GM21737 (cell line): Measurements from ENCODE around the gene LIX1.
"Not testable (repeated sequence)": the region's sequence is repeated elsewhere in the genome, so short reads cannot be mapped to it uniquely, and the experiment has no call there.

ENCODE experiments used
- ATAC-seq: cut with Tn5 transposase; IDR thresholded peaks from one replicate; pipeline ENCODE4 v1.9.1; 2021; ENCODE audit warnings: mild to moderate bottlenecking, moderate library complexity; ENCODE audit not compliant: unreplicated experiment

The LIX1 gene

DNA sequence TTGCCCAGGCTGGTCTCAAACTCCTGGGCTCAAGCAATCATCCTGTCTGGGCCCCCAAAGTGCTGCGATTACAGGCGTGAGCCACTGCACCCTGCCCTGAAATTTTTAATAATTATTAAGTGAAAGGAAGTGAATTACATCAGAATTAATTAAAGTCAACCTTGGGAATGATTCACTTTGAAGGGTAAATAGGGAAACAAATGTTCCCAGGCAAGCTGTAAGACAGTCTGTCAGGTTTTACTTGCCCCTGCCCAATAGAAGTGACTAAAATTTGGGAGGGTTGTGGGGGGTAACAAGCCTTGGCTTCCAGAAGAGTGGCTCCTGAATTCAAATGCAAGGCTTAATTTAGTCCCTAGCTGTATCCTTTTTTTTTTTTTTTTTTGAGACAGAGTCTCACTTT is 1.3 kb upstream of the LIX1 start:
- ATAC-seq: no peak

GRCh38 chr5:97141539-97141938 is 872 bp downstream of the LIX1 start:
- no peak for ATAC-seq

DNA sequence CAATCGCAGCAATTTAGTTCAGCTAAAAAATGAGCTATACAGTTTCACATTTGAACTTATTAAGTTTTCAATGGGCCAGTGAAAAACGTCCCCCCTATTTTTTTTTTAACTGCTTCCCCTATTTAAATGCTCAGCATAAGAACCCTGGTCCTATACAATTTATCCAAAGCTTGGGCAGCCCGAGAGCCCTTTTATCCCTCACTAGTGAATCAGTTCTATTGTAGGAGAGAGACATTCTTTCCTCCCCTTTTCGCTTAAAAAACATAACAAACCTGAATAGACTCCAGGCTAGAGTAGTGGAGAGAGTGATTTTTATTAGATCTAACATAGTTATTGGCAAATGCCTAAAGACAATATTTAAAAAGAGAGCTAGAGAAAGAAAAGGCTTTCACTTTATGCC is 1.4 kb downstream of the LIX1 start:
- no peak for ATAC-seq

GRCh38 chr5:97140250-97140649 is 2.2 kb downstream of the LIX1 start:
- not testable (repeated sequence) for ATAC-seq

DNA sequence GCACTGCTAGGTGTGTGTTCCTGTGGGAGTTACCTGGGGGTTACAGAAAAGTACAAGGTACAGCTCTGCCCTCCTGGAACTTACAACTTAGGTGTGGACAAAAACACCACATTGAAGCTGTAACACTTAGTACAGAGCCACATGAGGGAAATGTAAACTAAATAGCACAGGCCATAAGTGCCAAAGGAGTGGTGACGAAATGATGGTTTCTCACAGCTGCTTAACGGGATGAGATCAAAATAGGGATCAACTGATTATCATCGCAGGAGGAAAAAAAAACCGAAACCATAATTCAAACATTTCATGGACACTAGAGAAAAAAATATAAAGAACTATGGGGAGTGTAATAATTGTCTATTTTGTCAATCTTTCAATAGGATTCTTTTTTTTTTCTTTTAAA is 5.9 kb downstream of the LIX1 start:
- ATAC-seq: no peak

DNA sequence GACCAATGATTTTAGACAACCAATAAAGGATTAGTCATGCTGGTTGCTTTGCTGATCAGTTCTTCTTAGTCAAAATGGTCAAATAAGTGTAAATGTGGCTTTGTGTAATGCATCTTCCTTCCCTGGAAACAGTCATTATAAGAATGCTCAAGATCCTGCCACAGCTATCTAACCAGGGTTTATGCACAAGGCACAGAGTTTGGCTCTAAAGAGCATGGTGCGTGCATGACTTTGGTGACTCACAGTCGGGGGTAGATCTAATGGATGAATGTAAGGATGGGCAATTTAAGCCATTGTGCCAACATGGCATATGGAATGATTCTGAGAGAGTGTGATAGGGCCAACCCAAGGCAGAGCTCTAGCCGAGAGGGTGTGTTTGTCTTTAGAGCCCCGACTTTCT is 6.5 kb downstream of the LIX1 start:
- no peak for ATAC-seq

DNA sequence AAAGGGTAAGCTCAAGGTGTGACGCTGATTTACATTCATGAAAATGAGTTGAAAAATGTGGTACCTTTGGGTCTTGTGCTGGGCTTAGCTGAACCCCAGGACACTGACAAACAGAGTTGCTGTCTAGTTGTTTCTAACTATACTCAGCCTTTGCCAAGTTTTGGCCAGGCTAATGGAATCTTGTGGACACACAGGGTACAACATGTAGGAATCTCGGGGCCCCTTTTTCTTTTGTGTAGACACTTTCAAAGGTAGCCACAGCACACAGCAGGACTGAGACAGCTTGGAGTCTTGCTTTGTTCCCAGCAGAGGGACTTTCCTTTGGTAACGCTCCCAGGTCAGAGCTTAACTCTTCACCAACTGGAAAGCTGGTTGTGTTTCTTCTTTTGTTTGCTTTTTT is 7.8 kb downstream of the LIX1 start:
- no peak for ATAC-seq

DNA sequence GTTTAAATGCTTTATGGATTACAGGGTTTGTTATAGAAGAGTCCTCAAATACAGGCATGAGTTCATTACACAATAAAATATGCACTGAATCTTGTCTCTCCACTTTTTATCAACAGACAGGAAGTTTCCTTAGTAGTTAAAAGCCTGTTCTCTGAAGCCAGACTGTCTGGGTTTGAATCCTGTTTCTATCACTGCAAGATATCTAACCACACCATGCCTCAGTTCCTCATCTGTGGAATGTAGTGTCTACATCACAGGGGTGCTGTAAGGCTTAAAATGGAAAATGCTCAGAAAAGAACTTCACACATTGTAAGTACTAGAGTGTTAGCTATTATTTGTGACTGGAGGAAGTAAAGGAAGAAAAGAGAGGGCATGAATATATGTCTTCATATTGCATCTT is 9.3 kb downstream of the LIX1 start:
- ATAC-seq: no peak

- no peak for ATAC-seq
Observed at GRCh38 chr5:97131921-97132320, 10.5 kb downstream of the LIX1 start.

DNA sequence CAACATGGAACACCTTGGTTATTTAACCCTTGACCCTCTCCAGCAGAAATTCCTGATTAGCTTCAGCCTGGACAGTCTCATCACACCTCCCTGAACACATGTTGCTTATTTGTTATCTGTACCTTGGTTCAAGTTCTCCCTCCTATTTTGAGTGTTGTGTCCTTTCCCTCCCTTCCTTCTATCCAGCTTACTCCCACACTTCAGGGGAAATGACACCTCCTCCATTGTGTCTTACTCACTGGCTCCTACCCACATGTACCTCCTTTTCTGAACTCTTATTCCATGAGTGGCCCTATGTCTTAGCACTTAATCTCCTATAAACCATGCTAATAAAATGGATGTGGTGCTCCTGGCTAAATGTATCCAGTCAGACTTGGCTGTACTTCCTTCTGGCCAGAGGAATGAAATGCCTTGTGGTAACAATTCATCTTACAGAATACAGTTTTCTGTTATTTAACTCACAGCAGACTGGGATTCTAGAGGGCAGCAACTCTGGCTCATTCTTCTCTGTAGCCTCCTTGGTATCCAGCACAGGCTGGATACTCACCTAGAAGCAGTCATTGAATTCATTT is 11.2 kb downstream of the LIX1 start:
- ATAC-seq: no peak

- ATAC-seq: no peak
Observed at GRCh38 chr5:97127727-97128126, 14.7 kb downstream of the LIX1 start.

- ATAC-seq: no peak
Observed at GRCh38 chr5:97125125-97125683, 17.2 kb downstream of the LIX1 start.

GRCh38 chr5:97124335-97124734 is 18.1 kb downstream of the LIX1 start:
- no peak for ATAC-seq

- ATAC-seq: no peak
Observed at GRCh38 chr5:97121848-97122247, 20.6 kb downstream of the LIX1 start.

DNA sequence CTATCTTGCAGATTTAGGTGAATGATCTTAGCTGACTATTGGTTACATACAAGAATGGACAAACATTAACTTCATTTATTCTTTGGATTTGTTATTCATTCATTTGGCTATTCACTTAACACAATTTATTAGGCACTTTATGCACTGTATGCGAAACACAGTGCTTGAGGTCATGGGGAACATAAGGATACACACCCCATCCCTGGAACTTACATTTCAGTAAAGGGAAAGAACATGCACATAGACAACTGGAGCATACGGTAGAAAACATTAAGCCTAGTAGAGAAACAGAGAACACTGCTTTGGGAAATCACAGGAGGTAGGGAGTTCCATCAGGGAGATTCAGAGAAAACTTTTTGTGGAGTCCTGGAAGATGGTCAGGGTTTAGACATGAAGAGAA is 22.2 kb downstream of the LIX1 start:
- ATAC-seq: no peak

GRCh38 chr5:97119007-97119390 is 23.4 kb downstream of the LIX1 start:
- ATAC-seq: no peak

DNA sequence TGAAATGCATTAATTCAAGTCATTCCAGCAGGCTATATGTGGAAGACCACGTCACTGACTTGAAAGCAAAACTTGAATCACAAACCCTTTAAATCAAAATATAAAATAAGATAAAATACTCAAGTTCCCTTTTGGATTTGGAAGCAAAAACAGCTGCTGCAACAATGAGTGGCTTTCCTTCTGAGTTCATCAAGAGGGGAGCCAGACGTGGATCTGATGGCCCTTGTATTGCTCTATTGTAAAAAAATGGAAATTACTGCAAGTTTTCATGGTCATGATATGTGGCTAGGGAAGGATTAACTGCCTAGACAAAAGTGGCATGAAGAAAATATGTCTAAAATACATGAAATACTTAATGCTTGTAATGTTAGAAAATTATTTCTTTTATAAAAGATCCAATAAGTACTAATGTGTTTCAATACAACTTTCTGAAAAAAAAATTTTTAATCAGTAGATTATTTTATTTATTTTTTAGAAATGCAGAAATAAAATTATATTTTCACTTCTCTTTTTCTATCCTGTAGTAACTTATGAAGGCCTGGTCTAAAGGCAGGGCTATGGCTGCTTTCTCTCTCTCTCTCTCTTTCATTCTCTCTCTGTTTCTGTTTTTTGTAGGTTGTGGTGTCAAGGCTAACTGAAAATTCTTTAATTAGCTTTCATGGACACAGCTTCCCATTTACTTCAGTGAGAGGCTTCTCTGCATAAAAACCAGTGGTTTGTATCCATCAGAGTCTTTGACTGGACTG is 24.0 kb downstream of the LIX1 start:
- peak; percentile 55 for ATAC-seq

DNA sequence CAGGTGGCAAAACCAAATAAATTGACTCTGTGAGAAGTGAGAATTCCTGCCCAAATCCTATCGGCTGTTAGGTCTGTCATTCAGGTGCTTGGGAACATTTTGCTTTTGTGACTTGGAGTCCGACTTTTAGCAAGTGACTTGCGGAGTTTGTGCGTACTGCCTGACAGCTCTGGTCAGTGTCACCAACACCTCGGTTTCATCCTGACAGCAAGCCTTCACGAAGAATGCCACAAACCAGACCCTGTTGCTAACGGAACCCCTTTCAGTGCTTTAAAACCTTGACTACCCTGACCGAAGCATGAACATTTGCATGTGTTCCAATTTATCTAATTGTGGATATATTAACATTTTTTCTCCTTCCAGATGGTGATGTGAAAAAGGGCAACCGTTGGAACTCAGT is 26.5 kb downstream of the LIX1 start:
- no peak for ATAC-seq

DNA sequence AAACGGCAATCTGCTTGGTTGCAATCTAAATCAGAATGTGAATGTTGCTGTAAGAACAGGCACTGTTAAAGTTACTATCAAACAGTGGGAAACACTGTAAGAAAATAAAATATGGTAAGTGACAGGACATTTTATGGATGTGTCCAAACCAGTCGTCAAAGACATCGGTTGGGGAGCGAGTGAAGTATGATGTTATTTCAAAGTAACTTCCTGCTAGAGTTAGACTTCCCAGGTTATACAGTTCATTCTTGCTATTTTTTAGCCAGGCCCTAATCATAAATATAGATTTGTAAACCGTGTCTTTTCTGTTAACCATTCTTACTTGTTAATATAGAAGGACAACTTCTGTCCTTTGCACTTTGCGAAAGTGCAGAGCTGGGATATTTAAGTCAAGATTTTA is 30.2 kb downstream of the LIX1 start:
- no peak for ATAC-seq

- ATAC-seq: no peak
Observed at GRCh38 chr5:97111616-97112015, 30.8 kb downstream of the LIX1 start.

GRCh38 chr5:97111004-97111403 is 31.4 kb downstream of the LIX1 start:
- no peak for ATAC-seq

DNA sequence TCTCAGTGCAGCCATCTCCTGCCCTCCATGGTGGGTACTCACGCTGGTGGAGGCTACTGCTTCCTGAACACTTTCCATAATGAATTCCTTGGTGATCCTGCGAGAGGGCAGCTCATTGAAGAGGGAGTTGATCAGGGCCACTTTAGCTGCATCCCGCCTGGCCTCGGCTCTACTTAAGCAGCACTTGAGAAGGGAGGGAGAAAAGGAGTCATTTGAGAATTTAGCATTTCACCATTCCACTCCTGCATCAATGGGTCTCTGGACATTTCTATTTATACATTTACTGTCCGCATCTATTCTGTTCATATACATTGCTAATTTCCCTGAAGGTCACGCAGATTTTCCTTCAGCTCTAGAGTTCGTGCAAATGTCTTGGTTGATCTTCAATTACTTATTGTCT is 35.1 kb downstream of the LIX1 start:
- no peak for ATAC-seq

- no peak for ATAC-seq
Observed at GRCh38 chr5:97106216-97106581, 36.2 kb downstream of the LIX1 start.
